ENCODE measurements around the gene IFI27L1. TPM values are rescaled to one million over a fixed set of nuclear protein-coding genes. Genes with fewer than 3 reads are reported as not detected.

IFI27L1 gene
- total and polyA plus RNA-seq, 2 experiments from 2014 or later: 9.7 to 28.6 TPM

- TF ChIP-seq, protein P1, sequence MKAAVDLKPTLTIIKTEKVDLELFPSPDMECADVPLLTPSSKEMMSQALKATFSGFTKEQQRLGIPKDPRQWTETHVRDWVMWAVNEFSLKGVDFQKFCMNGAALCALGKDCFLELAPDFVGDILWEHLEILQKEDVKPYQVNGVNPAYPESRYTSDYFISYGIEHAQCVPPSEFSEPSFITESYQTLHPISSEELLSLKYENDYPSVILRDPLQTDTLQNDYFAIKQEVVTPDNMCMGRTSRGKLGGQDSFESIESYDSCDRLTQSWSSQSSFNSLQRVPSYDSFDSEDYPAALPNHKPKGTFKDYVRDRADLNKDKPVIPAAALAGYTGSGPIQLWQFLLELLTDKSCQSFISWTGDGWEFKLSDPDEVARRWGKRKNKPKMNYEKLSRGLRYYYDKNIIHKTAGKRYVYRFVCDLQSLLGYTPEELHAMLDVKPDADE (IDR thresholded peaks at IDR 0.05): no peak
- no peak for TF ChIP-seq EZH2 (IDR thresholded peaks at IDR 0.05; ENCODE audit: low read depth, unreplicated experiment)
- TF ChIP-seq POLR2AphosphoS5 (IDR thresholded peaks at IDR 0.05; ENCODE audit: low read depth): no peak
- no peak for TF ChIP-seq NANOG (IDR thresholded peaks at IDR 0.05; ENCODE audit: borderline replicate concordance)
- no peak for TF ChIP-seq ZNF114 (CRISPR knock-in tag; IDR thresholded peaks at IDR 0.05)
- Mint-ChIP-seq H3K36me3 (ENCODE audit: low read depth) (peaks cover 10% of the 10 kb centered on the region; the same call in 2 of the 3 replicates), H3K27me3 (ENCODE audit: insufficient read depth, low read depth, poor library complexity) (peaks cover 10% of the 10 kb centered on the region), H3K27ac (no peak overlapping the region), H3K4me3 (no peak overlapping the region), H3K4me1 (peaks cover 16% of the 10 kb centered on the region), H3K9me3 (peaks cover 21% of the 10 kb centered on the region)
- ATAC-seq: no peak
- H3K27me3 ChIP-seq (ENCODE audit: insufficient read depth): no peaks in the 10 kb centered on the region
- peaks cover 8% of the 10 kb centered on the region for H3K4me1 ChIP-seq (ENCODE audit: insufficient read depth)
- no peak overlapping the region for H3K4me3 ChIP-seq
- H3K79me2 ChIP-seq (replicated peaks; ENCODE audit: insufficient read depth): no peaks in the 10 kb centered on the region
- DNase-seq (ENCODE audit: low spot score): no peak
- no peaks in the 10 kb centered on the region for H3K36me3 ChIP-seq (ENCODE audit: insufficient read depth)
- no peaks in the 10 kb centered on the region for H4K20me1 ChIP-seq (replicated peaks; ENCODE audit: insufficient read depth)
- H3K9me2 ChIP-seq (ENCODE audit: insufficient read depth): no peaks in the 10 kb centered on the region
- H3K27ac ChIP-seq (ENCODE audit: low read depth): no peak overlapping the region
- H2AFZ ChIP-seq: no peak overlapping the region; the same call in 1 of the 2 replicates
- no peaks in the 10 kb centered on the region for H3F3A ChIP-seq (replicated peaks; ENCODE audit: low read depth)
- H3K4me2 ChIP-seq: peak overlapping the region; percentile 36; the same call in 1 of the 2 replicates
These were observed 58.3 kb downstream of the IFI27L1 start for GRCh38 chr14:94139421-94139820.

DNA sequence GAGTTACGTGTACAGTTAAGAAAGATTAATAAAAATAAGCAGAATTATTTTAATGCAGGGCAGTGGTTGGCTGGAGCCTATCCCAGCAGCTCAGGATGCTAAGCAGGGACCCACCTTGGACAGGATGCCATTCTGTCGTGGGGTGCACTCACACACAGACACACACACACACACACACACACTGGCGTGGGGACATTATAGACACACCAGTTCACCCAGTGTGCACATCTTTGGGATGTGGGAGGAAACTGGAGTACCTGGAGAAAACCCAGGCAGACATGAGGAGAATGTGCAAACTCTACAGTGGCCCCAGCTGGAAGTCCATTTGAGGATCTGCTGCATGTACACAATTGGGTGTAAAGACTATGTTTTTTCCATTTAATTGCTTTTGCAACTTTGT is 61.1 kb downstream of the IFI27L1 start:
- H3K27ac Mint-ChIP-seq: no peak overlapping the region
- Histone ChIP-seq H3K27ac (ENCODE audit: low read depth) (no peak overlapping the region), H3K79me2 (replicated peaks; ENCODE audit: insufficient read depth) (no peaks in the 10 kb centered on the region), H3K27me3 (ENCODE audit: insufficient read depth) (no peaks in the 10 kb centered on the region), H3K9me2 (ENCODE audit: insufficient read depth) (peaks cover 5% of the 10 kb centered on the region; the same call in 1 of the 2 replicates), H3K4me2 (no peak overlapping the region), H2AFZ (no peak overlapping the region), H3K4me3 (no peak overlapping the region), H3F3A (replicated peaks; ENCODE audit: low read depth) (no peaks in the 10 kb centered on the region), H3K4me1 (ENCODE audit: insufficient read depth) (peaks cover 15% of the 10 kb centered on the region), H4K20me1 (replicated peaks; ENCODE audit: insufficient read depth) (no peaks in the 10 kb centered on the region), H3K36me3 (ENCODE audit: insufficient read depth) (no peaks in the 10 kb centered on the region)
- H3K4me1 Mint-ChIP-seq: peaks cover 25% of the 10 kb centered on the region
- DNase-seq (ENCODE audit: low spot score) (no peak), ATAC-seq (no peak)
- H3K9me3 Mint-ChIP-seq: no peaks in the 10 kb centered on the region
- H3K36me3 Mint-ChIP-seq (ENCODE audit: low read depth): no peaks in the 10 kb centered on the region
- TF ChIP-seq CREB1 (CRISPR knock-in tag; IDR thresholded peaks at IDR 0.05; ENCODE audit: low read depth): no peak
- no peak for TF ChIP-seq NANOG (IDR thresholded peaks at IDR 0.05; ENCODE audit: borderline replicate concordance)
- no peak for TF ChIP-seq STAT1 (IDR thresholded peaks at IDR 0.05; ENCODE audit: unreplicated experiment)
- TF ChIP-seq ZNF114 (CRISPR knock-in tag; IDR thresholded peaks at IDR 0.05): no peak
- TF ChIP-seq ZNF331 (CRISPR knock-in tag; IDR thresholded peaks at IDR 0.05; ENCODE audit: low read depth): no peak
- H3K4me3 Mint-ChIP-seq: no peak overlapping the region
- H3K27me3 Mint-ChIP-seq (ENCODE audit: insufficient read depth, low read depth, poor library complexity): peaks cover 9% of the 10 kb centered on the region

DNA sequence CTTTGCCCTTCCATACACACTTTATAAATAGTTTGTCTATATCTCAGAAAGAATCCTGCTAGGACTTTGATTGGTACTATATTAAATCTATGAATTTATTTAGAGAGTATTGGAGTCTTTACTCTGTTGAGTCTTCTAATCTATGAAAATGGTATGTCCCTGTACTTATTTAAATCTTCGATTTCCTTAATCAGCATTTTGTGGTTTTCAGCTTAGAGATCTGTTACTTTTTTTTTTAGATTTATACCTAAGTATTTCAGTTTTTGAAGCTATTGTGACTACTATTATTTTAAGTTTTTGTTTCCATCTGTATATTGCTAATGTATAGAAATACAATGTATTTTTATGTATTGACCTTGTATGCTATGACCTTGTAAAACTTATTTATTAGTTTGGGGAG is 61.7 kb downstream of the IFI27L1 start:
- no peak overlapping the region for H3K4me2 ChIP-seq
- no peak overlapping the region for H3K27ac Mint-ChIP-seq
- peaks cover 25% of the 10 kb centered on the region for H3K4me1 Mint-ChIP-seq
- no peaks in the 10 kb centered on the region for H3K36me3 Mint-ChIP-seq (ENCODE audit: low read depth)
- H3K4me3 ChIP-seq: no peak overlapping the region
- H3K27me3 ChIP-seq (ENCODE audit: insufficient read depth): no peaks in the 10 kb centered on the region
- H3K27me3 Mint-ChIP-seq (ENCODE audit: insufficient read depth, low read depth, poor library complexity): peaks cover 9% of the 10 kb centered on the region
- H4K20me1 ChIP-seq (replicated peaks; ENCODE audit: insufficient read depth): no peaks in the 10 kb centered on the region
- H3F3A ChIP-seq (replicated peaks; ENCODE audit: low read depth): no peaks in the 10 kb centered on the region
- no peaks in the 10 kb centered on the region for H3K36me3 ChIP-seq (ENCODE audit: insufficient read depth)
- no peak overlapping the region for H3K27ac ChIP-seq (ENCODE audit: low read depth)
- H3K4me1 ChIP-seq (ENCODE audit: insufficient read depth): peaks cover 15% of the 10 kb centered on the region
- H3K4me3 Mint-ChIP-seq: no peak overlapping the region
- H3K79me2 ChIP-seq (replicated peaks; ENCODE audit: insufficient read depth): no peaks in the 10 kb centered on the region
- no peaks in the 10 kb centered on the region for H3K9me3 Mint-ChIP-seq
- peaks cover 5% of the 10 kb centered on the region; the same call in 1 of the 2 replicates for H3K9me2 ChIP-seq (ENCODE audit: insufficient read depth)
- no peak for DNase-seq (ENCODE audit: low spot score)
- no peak overlapping the region for H2AFZ ChIP-seq
- no peak for ATAC-seq
- no peak for TF ChIP-seq EZH2 (IDR thresholded peaks at IDR 0.05; ENCODE audit: low read depth, unreplicated experiment)
- no peak for TF ChIP-seq STAT1 (IDR thresholded peaks at IDR 0.05; ENCODE audit: unreplicated experiment)
- TF ChIP-seq, protein P2, sequence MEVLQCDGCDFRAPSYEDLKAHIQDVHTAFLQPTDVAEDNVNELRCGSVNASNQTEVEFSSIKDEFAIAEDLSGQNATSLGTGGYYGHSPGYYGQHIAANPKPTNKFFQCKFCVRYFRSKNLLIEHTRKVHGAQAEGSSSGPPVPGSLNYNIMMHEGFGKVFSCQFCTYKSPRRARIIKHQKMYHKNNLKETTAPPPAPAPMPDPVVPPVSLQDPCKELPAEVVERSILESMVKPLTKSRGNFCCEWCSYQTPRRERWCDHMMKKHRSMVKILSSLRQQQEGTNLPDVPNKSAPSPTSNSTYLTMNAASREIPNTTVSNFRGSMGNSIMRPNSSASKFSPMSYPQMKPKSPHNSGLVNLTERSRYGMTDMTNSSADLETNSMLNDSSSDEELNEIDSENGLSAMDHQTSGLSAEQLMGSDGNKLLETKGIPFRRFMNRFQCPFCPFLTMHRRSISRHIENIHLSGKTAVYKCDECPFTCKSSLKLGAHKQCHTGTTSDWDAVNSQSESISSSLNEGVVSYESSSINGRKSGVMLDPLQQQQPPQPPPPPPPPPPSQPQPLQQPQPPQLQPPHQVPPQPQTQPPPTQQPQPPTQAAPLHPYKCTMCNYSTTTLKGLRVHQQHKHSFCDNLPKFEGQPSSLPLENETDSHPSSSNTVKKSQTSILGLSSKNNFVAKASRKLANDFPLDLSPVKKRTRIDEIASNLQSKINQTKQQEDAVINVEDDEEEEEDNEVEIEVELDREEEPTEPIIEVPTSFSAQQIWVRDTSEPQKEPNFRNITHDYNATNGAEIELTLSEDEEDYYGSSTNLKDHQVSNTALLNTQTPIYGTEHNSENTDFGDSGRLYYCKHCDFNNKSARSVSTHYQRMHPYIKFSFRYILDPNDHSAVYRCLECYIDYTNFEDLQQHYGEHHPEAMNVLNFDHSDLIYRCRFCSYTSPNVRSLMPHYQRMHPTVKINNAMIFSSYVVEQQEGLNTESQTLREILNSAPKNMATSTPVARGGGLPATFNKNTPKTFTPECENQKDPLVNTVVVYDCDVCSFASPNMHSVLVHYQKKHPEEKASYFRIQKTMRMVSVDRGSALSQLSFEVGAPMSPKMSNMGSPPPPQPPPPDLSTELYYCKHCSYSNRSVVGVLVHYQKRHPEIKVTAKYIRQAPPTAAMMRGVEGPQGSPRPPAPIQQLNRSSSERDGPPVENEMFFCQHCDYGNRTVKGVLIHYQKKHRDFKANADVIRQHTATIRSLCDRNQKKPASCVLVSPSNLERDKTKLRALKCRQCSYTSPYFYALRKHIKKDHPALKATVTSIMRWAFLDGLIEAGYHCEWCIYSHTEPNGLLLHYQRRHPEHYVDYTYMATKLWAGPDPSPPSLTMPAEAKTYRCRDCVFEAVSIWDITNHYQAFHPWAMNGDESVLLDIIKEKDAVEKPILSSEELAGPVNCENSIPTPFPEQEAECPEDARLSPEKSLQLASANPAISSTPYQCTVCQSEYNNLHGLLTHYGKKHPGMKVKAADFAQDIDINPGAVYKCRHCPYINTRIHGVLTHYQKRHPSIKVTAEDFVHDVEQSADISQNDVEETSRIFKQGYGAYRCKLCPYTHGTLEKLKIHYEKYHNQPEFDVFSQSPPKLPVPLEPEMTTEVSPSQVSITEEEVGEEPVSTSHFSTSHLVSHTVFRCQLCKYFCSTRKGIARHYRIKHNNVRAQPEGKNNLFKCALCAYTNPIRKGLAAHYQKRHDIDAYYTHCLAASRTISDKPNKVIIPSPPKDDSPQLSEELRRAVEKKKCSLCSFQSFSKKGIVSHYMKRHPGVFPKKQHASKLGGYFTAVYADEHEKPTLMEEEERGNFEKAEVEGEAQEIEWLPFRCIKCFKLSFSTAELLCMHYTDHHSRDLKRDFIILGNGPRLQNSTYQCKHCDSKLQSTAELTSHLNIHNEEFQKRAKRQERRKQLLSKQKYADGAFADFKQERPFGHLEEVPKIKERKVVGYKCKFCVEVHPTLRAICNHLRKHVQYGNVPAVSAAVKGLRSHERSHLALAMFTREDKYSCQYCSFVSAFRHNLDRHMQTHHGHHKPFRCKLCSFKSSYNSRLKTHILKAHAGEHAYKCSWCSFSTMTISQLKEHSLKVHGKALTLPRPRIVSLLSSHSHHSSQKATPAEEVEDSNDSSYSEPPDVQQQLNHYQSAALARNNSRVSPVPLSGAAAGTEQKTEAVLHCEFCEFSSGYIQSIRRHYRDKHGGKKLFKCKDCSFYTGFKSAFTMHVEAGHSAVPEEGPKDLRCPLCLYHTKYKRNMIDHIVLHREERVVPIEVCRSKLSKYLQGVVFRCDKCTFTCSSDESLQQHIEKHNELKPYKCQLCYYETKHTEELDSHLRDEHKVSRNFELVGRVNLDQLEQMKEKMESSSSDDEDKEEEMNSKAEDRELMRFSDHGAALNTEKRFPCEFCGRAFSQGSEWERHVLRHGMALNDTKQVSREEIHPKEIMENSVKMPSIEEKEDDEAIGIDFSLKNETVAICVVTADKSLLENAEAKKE (CRISPR knock-in tag; IDR thresholded peaks at IDR 0.05): no peak

All from GM23338 (cell line).